Smooth muscle cell (in vitro differentiated cells): ENCODE data around the gene NDUFA3. TPM values are rescaled to one million over a fixed set of nuclear protein-coding genes. Genes with fewer than 3 reads are reported as not detected.
"Not testable (repeated sequence)": the region's sequence is repeated elsewhere in the genome, so short reads cannot be mapped to it uniquely, and the experiment has no call there.

Source experiments
- DNase-seq: peaks from one replicate; lab custom pipeline; 2025; ENCODE audit not compliant: unreplicated experiment; lab: John Stamatoyannopoulos, UW
- H2AFZ ChIP-seq: fragments of 200-600 bp; sonication (generic); 2 replicates; pipeline ENCODE4 v1.6.0; 2016; ENCODE audit warnings: antibody characterized with exemption, low read depth, mild to moderate bottlenecking
- H3F3A ChIP-seq: fragments of 200-600 bp; sonication (generic); 2 replicates; pipeline ENCODE4 v1.6.0; 2017; ENCODE audit warnings: antibody characterized with exemption, low read depth
- H3K27ac ChIP-seq: fragments of 200-600 bp; sonication (generic); 2 replicates; pipeline ENCODE4 v1.5.1; 2016; ENCODE audit warnings: low read depth, mild to moderate bottlenecking
- H3K27me3 ChIP-seq: fragments of 200-600 bp; sonication (generic); 2 replicates; pipeline ENCODE4 v1.6.1; 2016; ENCODE audit warnings: low read depth, mild to moderate bottlenecking
- H3K36me3 ChIP-seq: fragments of 200-600 bp; sonication (generic); 2 replicates; pipeline ENCODE4 v1.5.1; 2016; ENCODE audit warnings: low read depth
- H3K4me1 ChIP-seq: fragments of 200-600 bp; sonication (generic); 2 replicates; pipeline ENCODE4 v1.5.1; 2016; ENCODE audit warnings: low read depth
- H3K4me2 ChIP-seq: fragments of 200-600 bp; sonication (generic); 2 replicates; pipeline ENCODE4 v1.6.0; 2016; ENCODE audit warnings: mild to moderate bottlenecking
- H3K4me3 ChIP-seq: fragments of 200-600 bp; sonication (generic); 2 replicates; pipeline ENCODE4 v1.5.1; 2016; ENCODE audit warnings: mild to moderate bottlenecking
- H3K79me2 ChIP-seq: fragments of 200-600 bp; sonication (generic); 2 replicates; pipeline ENCODE4 v1.6.0; 2016; ENCODE audit warnings: low read depth, mild to moderate bottlenecking
- H3K9ac ChIP-seq: fragments of 200-600 bp; sonication (generic); 2 replicates; pipeline ENCODE4 v1.6.0; 2016; ENCODE audit warnings: low read depth
- H3K9me3 ChIP-seq: fragments of 200-600 bp; sonication (generic); replicated peaks from 2 replicates; pipeline ENCODE4 v1.5.1; 2016; ENCODE audit warnings: low read depth
- H4K20me1 ChIP-seq: fragments of 200-600 bp; sonication (generic); 2 replicates; pipeline ENCODE4 v1.6.0; 2016; ENCODE audit warnings: low read depth
- CTCF ChIP-seq: fragments of 200-600 bp; sonication (generic); IDR thresholded peaks from 2 replicates; pipeline ENCODE4 v1.5.1; 2017; ENCODE audit warnings: borderline replicate concordance, mild to moderate bottlenecking, antibody characterized with exemption; ENCODE audit not compliant: insufficient read depth, poor library complexity, severe bottlenecking
- WGBS: methylation state at CpG from one replicate; pipeline ENCODE4 v1.1.7; 2016; ENCODE audit warnings: low lambda C conversion rate; 5-methylcytosine and 5-hydroxymethylcytosine counted together
- polyA plus RNA-seq: library from polyadenylated mRNA; unstranded; fragments of >200 nt; fragmentation: Nextera tagmentation; extraction: Ambion mirVana; gene quantifications from 2 replicates; pipeline ENCODE4 v1.2.1, GENCODE V29; 2016
- total RNA-seq: library from RNA; depleted of rRNA; stranded (reverse); fragments of >200 nt; gene quantifications from 2 replicates; pipeline ENCODE4 v1.2.3, GENCODE V29; 2014

Gene NDUFA3
- total and polyA plus RNA-seq, 2 experiments from 2014 or later: 29.8 to 249 TPM

DNA sequence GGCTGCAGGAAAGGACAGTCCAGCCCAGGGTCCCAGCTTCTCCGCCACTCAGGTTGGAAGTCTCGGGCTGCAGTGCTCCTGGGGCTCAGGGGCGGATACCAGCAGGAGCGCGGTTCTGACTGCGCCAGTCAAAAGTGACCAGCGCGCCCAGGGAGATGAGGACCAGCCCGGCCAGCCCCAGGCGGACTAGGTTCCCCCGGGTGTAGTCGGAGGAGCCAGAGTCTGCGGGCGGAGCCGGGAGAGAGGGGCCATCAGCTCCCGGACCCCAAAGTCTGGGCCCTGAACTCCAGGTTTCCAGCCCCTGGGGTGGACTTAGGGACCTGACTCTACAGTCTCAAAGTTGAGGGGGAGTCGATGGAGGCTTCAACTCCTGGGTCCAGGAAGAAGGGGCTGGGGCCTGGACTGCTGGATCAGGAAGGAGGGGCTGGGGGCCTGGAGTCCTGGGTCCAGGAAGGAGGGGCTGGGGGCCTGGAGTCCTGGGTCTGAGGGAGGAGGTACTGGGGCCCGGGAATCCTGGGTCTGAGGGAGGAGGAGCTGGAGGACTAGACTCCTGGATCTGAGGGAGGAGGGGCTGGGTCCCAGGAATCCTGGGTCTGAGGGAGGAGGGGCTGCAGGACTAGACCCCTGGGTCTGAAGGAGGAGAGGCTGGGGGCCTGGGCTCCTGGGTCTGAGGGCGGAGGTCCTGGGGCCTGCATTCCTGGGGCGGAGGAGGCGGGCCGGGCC lies 7.4 kb upstream of the NDUFA3 start:
- Histone ChIP-seq H3K9me3 (no peaks in the 10 kb centered on the region), H2AFZ (peak overlapping the region; percentile 61), H3K9ac (no peak overlapping the region), H3F3A (no peaks in the 10 kb centered on the region), H3K79me2 (no peaks in the 10 kb centered on the region), H3K4me1 (no peaks in the 10 kb centered on the region), H3K27ac (no peak overlapping the region), H3K4me2 (peak overlapping the region; percentile 87), H3K36me3 (no peaks in the 10 kb centered on the region), H3K4me3 (peak overlapping the region; percentile 40), H4K20me1 (no peaks in the 10 kb centered on the region), H3K27me3 (peaks cover 3% of the 10 kb centered on the region)
- TF ChIP-seq CTCF: no peak
- WGBS: 80% methylated on average over 21 of the region's 22 CpGs
- no peak for DNase-seq

- Histone ChIP-seq H3K4me3 (peak overlapping the region; percentile 40), H3K4me2 (peak overlapping the region; percentile 87), H2AFZ (peak overlapping the region; percentile 61)
- H4K20me1 ChIP-seq, H3K9ac ChIP-seq, H3K79me2 ChIP-seq, H3K27ac ChIP-seq, H3K9me3 ChIP-seq, DNase-seq, H3K4me1 ChIP-seq, H3F3A ChIP-seq, H3K36me3 ChIP-seq, H3K27me3 ChIP-seq: not testable (repeated sequence)
- 4% methylated on average over 33 of the region's 46 CpGs for WGBS
Measured at GRCh38 chr19:54095859-54096616, 6.6 kb upstream of the NDUFA3 start.

DNA sequence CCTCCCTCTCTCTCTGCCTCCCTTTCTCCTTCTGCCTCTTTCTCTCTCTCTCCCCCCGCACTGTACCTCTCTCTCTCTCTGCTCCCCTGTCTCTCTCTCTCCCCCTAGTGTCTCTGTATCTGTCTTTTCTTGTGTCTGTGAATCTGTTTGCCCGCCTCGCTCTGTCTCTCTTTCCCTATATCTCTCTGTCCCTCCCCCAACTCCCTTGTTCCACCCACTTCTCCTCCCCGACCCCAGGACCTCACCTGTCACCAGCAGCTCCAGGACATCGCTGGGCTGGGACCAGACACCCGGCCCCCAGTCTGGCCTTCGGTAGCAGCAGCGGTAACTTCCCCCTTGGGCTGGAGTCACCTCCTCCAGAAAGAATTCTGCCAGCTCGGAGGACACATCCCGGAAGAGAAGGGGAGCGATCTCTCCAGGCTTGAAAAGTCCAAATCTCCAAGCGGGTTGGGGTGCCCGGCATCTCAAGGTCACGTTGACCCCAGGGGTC lies 6.0 kb upstream of the NDUFA3 start:
- DNase-seq: no peak
- Histone ChIP-seq H3K79me2 (no peaks in the 10 kb centered on the region), H4K20me1 (no peaks in the 10 kb centered on the region), H3K36me3 (no peaks in the 10 kb centered on the region), H2AFZ (peak overlapping the region; percentile 61), H3K4me1 (no peaks in the 10 kb centered on the region), H3K27me3 (peaks cover 3% of the 10 kb centered on the region), H3K4me2 (peak overlapping the region; percentile 79), H3K9ac (no peak overlapping the region), H3F3A (no peaks in the 10 kb centered on the region), H3K4me3 (peak overlapping the region; percentile 30), H3K9me3 (no peaks in the 10 kb centered on the region), H3K27ac (no peak overlapping the region)
- peak; percentile 10 for TF ChIP-seq CTCF
- WGBS: 14% methylated on average over 14 of the region's 14 CpGs

GRCh38 chr19:54099190-54099902 lies 3.3 kb upstream of the NDUFA3 start:
- no peak for TF ChIP-seq CTCF
- H3K79me2 ChIP-seq: peaks cover 16% of the 10 kb centered on the region
- 92% methylated on average over 12 of the region's 12 CpGs for WGBS

DNA sequence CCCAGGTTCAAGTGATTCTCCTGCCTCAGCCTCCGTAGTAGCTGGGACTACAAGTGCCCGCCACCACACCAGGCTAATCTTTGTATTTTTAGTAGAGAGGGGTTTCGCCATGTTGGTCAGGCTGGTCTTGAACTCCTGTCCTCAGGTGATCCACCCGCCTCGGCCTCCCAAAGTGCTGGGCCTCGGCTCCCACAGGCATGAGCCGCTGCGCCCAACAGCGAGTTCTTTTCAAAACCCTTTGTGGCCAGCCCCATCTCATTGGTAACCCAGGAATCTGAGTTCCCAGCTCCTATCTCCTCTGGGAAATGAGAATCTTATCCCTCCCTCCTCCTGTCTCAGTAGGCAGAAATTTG lies 2.8 kb upstream of the NDUFA3 start:
- H3K9ac ChIP-seq, H4K20me1 ChIP-seq, H3K4me1 ChIP-seq, H3K27me3 ChIP-seq, DNase-seq, H2AFZ ChIP-seq, H3F3A ChIP-seq, H3K4me2 ChIP-seq, H3K9me3 ChIP-seq, H3K4me3 ChIP-seq, H3K36me3 ChIP-seq, H3K27ac ChIP-seq: not testable (repeated sequence)
- WGBS: 81% methylated on average over 9 of the region's 9 CpGs
- H3K79me2 ChIP-seq: peaks cover 19% of the 10 kb centered on the region

More at GRCh38 chr19:54099190-54099902, 3.3 kb upstream of the NDUFA3 start:
- Histone ChIP-seq H3K36me3 (no peaks in the 10 kb centered on the region), H3K27ac (no peak overlapping the region), H2AFZ (no peak overlapping the region), H3K4me3 (no peak overlapping the region), H3K27me3 (peaks cover 3% of the 10 kb centered on the region), H3K4me1 (no peaks in the 10 kb centered on the region), H3K4me2 (no peak overlapping the region), H4K20me1 (no peaks in the 10 kb centered on the region), H3K9ac (no peak overlapping the region), H3K9me3 (no peaks in the 10 kb centered on the region), H3F3A (no peaks in the 10 kb centered on the region)
- DNase-seq: no peak
